K562 (cell line): Measurements from ENCODE around the gene ASPG. TPM values are rescaled to one million over a fixed set of nuclear protein-coding genes. Genes with fewer than 3 reads are reported as not detected.

Experiments used
- ATAC-seq: fragments of 200-7000 bp; cut with Tn5 transposase; 3 replicates; pipeline ENCODE4 v1.9.1; 2020; ENCODE audit warnings: moderate library complexity
- BruUV-seq: library from RNA; stranded (reverse); fragments of 400-500 nt; replicated peaks from 2 replicates; lab custom pipeline; 2021; lab: Mats Ljungman, UMichigan
- CTCF ChIA-PET: fragments of 300-600 bp; formaldehyde crosslinking; extraction: SDS; loops from one replicate; lab custom pipeline; 2021; ENCODE audit warnings: low intra/inter-chr PET ratio; lab: Yijun Ruan, JAX
- POLR2A ChIA-PET: fragments of 300-600, 350-650 bp; sonication (Branson Sonifier 250); formaldehyde crosslinking; extraction: SDS; loops from one replicate; lab custom pipeline; 2021; ENCODE audit warnings: antibody characterized with exemption, inconsistent platforms; lab: Yijun Ruan, JAX
- DNase-seq, 4 experiments: peaks; one replicate each; pipeline versions ENCODE4 v3.0.0 to v3.0.0-alpha.2; 2011 to 2018; ENCODE audit warnings: low spot score in 3 of 4, mixed read lengths in 3 of 4; ENCODE audit errors: extremely low read depth in 1 of 4
- FAIRE-seq: peaks from 2 replicates; lab custom pipeline; 2011; peaks lifted over from hg19 to GRCh38; lab: Jason Lieb, UNC
- H2AFZ ChIP-seq: 2 replicates; pipeline ENCODE4 v1.6.0; 2011; ENCODE audit warnings: low read depth, low read length, control low read depth, inconsistent platforms
- H3K27ac ChIP-seq: fragments of 200-600 bp; 3 replicates; pipeline ENCODE4 v1.8.0; 2011; ENCODE audit warnings: low read depth, mild to moderate bottlenecking, control low read depth, inconsistent platforms, low read length, moderate library complexity, mixed read lengths; ENCODE audit errors: extremely low read depth
- H3K27me3 ChIP-seq, 2 experiments: fragments of 300-600 bp in 1 of 2; 2 replicates in 1 of 2; 3 replicates in 1 of 2; pipeline versions ENCODE4 v1.6.0 to v1.8.0; 2011; ENCODE audit warnings: inconsistent platforms in 2 of 2, low read length in 2 of 2, mild to moderate bottlenecking in 1 of 2, mixed read lengths in 1 of 2, moderate library complexity in 1 of 2; ENCODE audit not compliant: control insufficient read depth in 2 of 2, insufficient read depth in 2 of 2
- H3K36me3 ChIP-seq: fragments of 300-600 bp; 3 replicates; pipeline ENCODE4 v1.8.0; 2011; ENCODE audit warnings: mild to moderate bottlenecking, low read length, inconsistent platforms; ENCODE audit not compliant: control insufficient read depth, insufficient read depth
- H3K4me1 ChIP-seq, 2 experiments: fragments of 200-600 bp in 1 of 2; replicated peaks in 1 of 2; 2 replicates in 1 of 2; 3 replicates in 1 of 2; pipeline versions ENCODE4 v1.5.1 to v1.8.0; 2011; ENCODE audit warnings: inconsistent platforms in 2 of 2, low read length in 2 of 2, mild to moderate bottlenecking in 1 of 2, mixed read lengths in 1 of 2, moderate library complexity in 1 of 2; ENCODE audit not compliant: control insufficient read depth in 2 of 2, insufficient read depth in 2 of 2
- H3K4me2 ChIP-seq: 2 replicates; pipeline ENCODE4 v1.6.1; 2011; ENCODE audit warnings: low read length, control low read depth, inconsistent platforms, mixed read lengths; ENCODE audit not compliant: insufficient read depth
- H3K4me3 ChIP-seq: fragments of 200-600 bp; sonication (generic), shearing (Covaris generic); 2 replicates; pipeline ENCODE4 v1.5.1; 2016; ENCODE audit warnings: control low read depth, inconsistent platforms
- H3K79me2 ChIP-seq: fragments of 200-600 bp; 3 replicates; pipeline ENCODE4 v1.8.0; 2011; ENCODE audit warnings: low read length, inconsistent platforms; ENCODE audit not compliant: control insufficient read depth, insufficient read depth
- H3K9ac ChIP-seq, 2 experiments: 2 replicates each; pipeline versions ENCODE4 v1.6.0 to v1.6.1; 2011; ENCODE audit warnings: low read depth in 2 of 2, low read length in 2 of 2, control low read depth in 1 of 2, inconsistent platforms in 1 of 2, mild to moderate bottlenecking in 1 of 2, mixed read lengths in 1 of 2; ENCODE audit not compliant: insufficient read depth in 1 of 2
- H3K9me1 ChIP-seq: one replicate; pipeline ENCODE4 v1.6.0; 2011; ENCODE audit warnings: inconsistent platforms, mild to moderate bottlenecking, low read length, moderate library complexity; ENCODE audit not compliant: control insufficient read depth, insufficient read depth
- H3K9me3 ChIP-seq: replicated peaks from 2 replicates; pipeline ENCODE4 v1.5.1; 2011; ENCODE audit warnings: low read depth, low read length, inconsistent platforms; ENCODE audit not compliant: control insufficient read depth, insufficient read depth
- H4K20me1 ChIP-seq: replicated peaks from 2 replicates; pipeline ENCODE4 v1.6.1; 2011; ENCODE audit warnings: low read length, inconsistent platforms, mixed read lengths; ENCODE audit not compliant: control insufficient read depth, insufficient read depth
- BMI1 ChIP-seq: fragments of 150-350 bp; IDR thresholded peaks from 2 replicates; pipeline ENCODE4 v1.6.1; 2014; ENCODE audit warnings: low read length
- CHD1 ChIP-seq: fragments of 200-600 bp; sonication (generic); IDR thresholded peaks from one replicate; pipeline ENCODE4 v1.6.1; 2012; ENCODE audit warnings: mild to moderate bottlenecking, moderate library complexity, low read length, inconsistent platforms
- GTF3C2 ChIP-seq: IDR thresholded peaks from 3 replicates; pipeline ENCODE4 v1.6.1; 2011; ENCODE audit warnings: borderline replicate concordance, mild to moderate bottlenecking, moderate library complexity; ENCODE audit not compliant: insufficient read length; ENCODE audit errors: extremely low read depth
- HIVEP1 ChIP-seq: fragments of 250-450 bp; sonication (Bioruptor Pico); IDR thresholded peaks from 2 replicates; pipeline ENCODE4 v1.4.0; 2020; ENCODE audit warnings: mild to moderate bottlenecking
- ILF3 ChIP-seq: fragments of 450-650 bp; IDR thresholded peaks from 2 replicates; pipeline ENCODE4 v1.6.1; 2018; ENCODE audit warnings: antibody characterized with exemption, mild to moderate bottlenecking, moderate library complexity, borderline replicate concordance
- NFIC ChIP-seq: fragments of 450-650 bp; IDR thresholded peaks from 2 replicates; pipeline ENCODE4 v1.6.1; 2017; ENCODE audit warnings: mild to moderate bottlenecking, inconsistent platforms
- POLR2G ChIP-seq: fragments of 200-400 bp; formaldehyde crosslinking; IDR thresholded peaks from 2 replicates; pipeline ENCODE4 v1.6.1; 2017; ENCODE audit warnings: low read depth, mild to moderate bottlenecking, antibody characterized with exemption, low read length, moderate library complexity
- TFE3 ChIP-seq: fragments of 450-650 bp; formaldehyde crosslinking; IDR thresholded peaks from 2 replicates; pipeline ENCODE4 v1.4.0; 2020; ENCODE audit warnings: mild to moderate bottlenecking, mixed read lengths
- VEZF1 ChIP-seq: fragments of 200-800 bp; sonication (Bioruptor generic); IDR thresholded peaks from 2 replicates; pipeline ENCODE4 v1.6.1; 2017; ENCODE audit warnings: missing genetic modification characterization, missing compliant biosample characterization
- ZBED1 ChIP-seq: IDR thresholded peaks from 2 replicates; pipeline ENCODE4 v1.6.1; 2014
- ZBTB7A ChIP-seq: IDR thresholded peaks from 2 replicates; pipeline ENCODE4 v1.6.1; 2011; ENCODE audit warnings: low read depth, mild to moderate bottlenecking, low read length, moderate library complexity, borderline replicate concordance; ENCODE audit not compliant: control insufficient read depth
- ZNF274 ChIP-seq: IDR thresholded peaks from 2 replicates; pipeline ENCODE4 v1.6.1; 2011; ENCODE audit warnings: low read depth, mild to moderate bottlenecking, low read length, moderate library complexity, borderline replicate concordance
- ZNF740 ChIP-seq, 3 experiments: fragments of 200-800 bp in 1 of 3; sonication (Bioruptor generic) in 1 of 3; sonication (generic) in 1 of 3; formaldehyde crosslinking in 1 of 3; IDR thresholded peaks; 2 replicates each; pipeline versions ENCODE4 v1.6.1 to v1.8.0; 2016 to 2022; ENCODE audit warnings: mild to moderate bottlenecking in 2 of 3, missing compliant biosample characterization in 2 of 3, missing genetic modification characterization in 2 of 3, missing genetic modification reagents in 1 of 3
- WGBS: fragments of 100-300 bp; shearing (Covaris generic); methylation state at CpG from one replicate; pipeline ENCODE4 v1.1.6; 2016; ENCODE audit warnings: low coverage, mixed read lengths; ENCODE audit not compliant: insufficient coverage; ENCODE audit errors: missing lambda C conversion rate; 5-methylcytosine and 5-hydroxymethylcytosine counted together
- in situ Hi-C: fragments of 300-500 bp; cut with MboI; formaldehyde crosslinking; loops from 4 replicates; pipeline ENCODE4 v1.15.0; 2018; ENCODE audit warnings: inconsistent platforms, mixed read lengths
- intact Hi-C: fragments of 100-400 bp; cut with micrococcal nuclease; formaldehyde crosslinking; loops from 2 replicates; pipeline ENCODE4 v1.14.2; 2022
- polyA plus RNA-seq, 8 experiments: library from polyadenylated mRNA; depleted of rRNA in 4 of 8; stranded (reverse) in 5 of 8; unstranded in 3 of 8; fragments of >200 nt; fragmentation: Nextera tagmentation in 2 of 8; fragmentation: Illumina TruSeq in 1 of 8; extraction: Ambion mirVana in 2 of 8; extraction: Trizol in 1 of 8; gene quantifications; 2 replicates each; pipeline versions ENCODE4 v1.2.1 to v1.2.3, GENCODE V29; 2011 to 2014; ENCODE audit warnings: inconsistent platforms in 1 of 8, missing spikeins in 1 of 8
- total RNA-seq, 7 experiments: library from RNA; depleted of rRNA in 6 of 7; stranded (reverse); fragments of >200 nt in 6 of 7; fragmentation: Illumina TruSeq in 2 of 7; extraction: Trizol in 2 of 7; gene quantifications; 2 replicates each; pipeline versions ENCODE4 v1.2.1 to v1.2.3, GENCODE V29; 2011 to 2021; ENCODE audit warnings: low replicate concordance in 1 of 7
- TF ChIP-seq, protein P1 (sequence below): fragments of 450-650 bp; formaldehyde crosslinking; conservative IDR thresholded peaks from 2 replicates; pipeline ENCODE4 v1.4.0; 2022; ENCODE audit warnings: mild to moderate bottlenecking, missing genetic modification characterization

Gene ASPG
- total and polyA plus RNA-seq, 9 of the 15 experiments (the other 6 are each of a cell fraction or from before 2014, with no cell fraction given), result 0.18 TPM; not detected in 8

DNA sequence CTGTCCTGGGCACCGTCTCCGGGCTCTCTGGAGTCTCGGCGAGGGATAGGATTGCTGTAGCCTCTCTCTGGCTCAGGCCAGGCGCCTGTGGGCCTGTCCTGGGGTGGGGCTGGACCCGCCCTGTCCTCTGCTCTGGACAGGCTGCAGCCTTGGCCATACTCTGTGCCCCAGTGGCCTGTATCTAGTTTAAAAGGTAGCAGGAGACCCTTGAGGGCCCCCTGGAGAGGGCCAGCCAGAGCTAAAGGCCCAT lies 54.6 kb downstream of the ASPG start:
- no peak for TF ChIP-seq ZNF740 (CRISPR knock-in tag; IDR thresholded peaks at IDR 0.05)
- TF ChIP-seq ZNF740 (tag; IDR thresholded peaks at IDR 0.05), result no peak
- no peak for TF ChIP-seq BMI1
- TF ChIP-seq, protein P1, sequence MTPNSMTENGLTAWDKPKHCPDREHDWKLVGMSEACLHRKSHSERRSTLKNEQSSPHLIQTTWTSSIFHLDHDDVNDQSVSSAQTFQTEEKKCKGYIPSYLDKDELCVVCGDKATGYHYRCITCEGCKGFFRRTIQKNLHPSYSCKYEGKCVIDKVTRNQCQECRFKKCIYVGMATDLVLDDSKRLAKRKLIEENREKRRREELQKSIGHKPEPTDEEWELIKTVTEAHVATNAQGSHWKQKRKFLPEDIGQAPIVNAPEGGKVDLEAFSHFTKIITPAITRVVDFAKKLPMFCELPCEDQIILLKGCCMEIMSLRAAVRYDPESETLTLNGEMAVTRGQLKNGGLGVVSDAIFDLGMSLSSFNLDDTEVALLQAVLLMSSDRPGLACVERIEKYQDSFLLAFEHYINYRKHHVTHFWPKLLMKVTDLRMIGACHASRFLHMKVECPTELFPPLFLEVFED (CRISPR knock-in tag), result no peak
- no peak for TF ChIP-seq NFIC
- TF ChIP-seq TFE3, result no peak
- TF ChIP-seq ZBTB7A, result no peak
- TF ChIP-seq VEZF1, result no peak
- TF ChIP-seq ILF3, result no peak
- TF ChIP-seq HIVEP1 (CRISPR knock-in tag), result no peak
- TF ChIP-seq GTF3C2, result no peak
- TF ChIP-seq ZBED1, result no peak
- no peak for TF ChIP-seq CHD1
- no peak for TF ChIP-seq ZNF274
- TF ChIP-seq POLR2G, result no peak
- Histone ChIP-seq H3K27ac (no peak overlapping the region), H4K20me1 (no peaks in the 10 kb centered on the region), H3K79me2 (no peaks in the 10 kb centered on the region), H3K9ac (no peak overlapping the region), H3K4me1 (0 out of 5 replicates have a peak, but pooled peaks cover 0 to 7% of the 10 kb centered on the region in 2 experiments), H3K9me1 (no peaks in the 10 kb centered on the region), H3K4me2 (no peak overlapping the region), H3K9me3 (no peaks in the 10 kb centered on the region), H3K27me3 (peaks cover 0 to 10% of the 10 kb centered on the region in 2 experiments; a peak in 1 of 5 replicates), H2AFZ (no peak overlapping the region), H3K4me3 (no peak overlapping the region), H3K36me3 (no peaks in the 10 kb centered on the region)
- POLR2A ChIA-PET, result no interaction called here
- no peak for DNase-seq
- FAIRE-seq, result no peak
- 0% methylated on average over 5 of the region's 6 CpGs for WGBS
- no TSS peak for BruUV-seq
- in situ Hi-C loops, result no loop called here
- ATAC-seq, result no peak
- intact Hi-C loops, result no loop called here
- CTCF ChIA-PET, result no interaction called here
